HG02798 (cell line): ENCODE results near the gene ZNF77.
"Not testable (repeated sequence)": the region's sequence is repeated elsewhere in the genome, so short reads cannot be mapped to it uniquely, and the experiment has no call there.

Experiments used
- ATAC-seq: cut with Tn5 transposase; IDR thresholded peaks from one replicate; pipeline ENCODE4 v1.9.1; 2021; ENCODE audit warnings: mild to moderate bottlenecking; ENCODE audit not compliant: unreplicated experiment, poor library complexity

Gene ZNF77

DNA sequence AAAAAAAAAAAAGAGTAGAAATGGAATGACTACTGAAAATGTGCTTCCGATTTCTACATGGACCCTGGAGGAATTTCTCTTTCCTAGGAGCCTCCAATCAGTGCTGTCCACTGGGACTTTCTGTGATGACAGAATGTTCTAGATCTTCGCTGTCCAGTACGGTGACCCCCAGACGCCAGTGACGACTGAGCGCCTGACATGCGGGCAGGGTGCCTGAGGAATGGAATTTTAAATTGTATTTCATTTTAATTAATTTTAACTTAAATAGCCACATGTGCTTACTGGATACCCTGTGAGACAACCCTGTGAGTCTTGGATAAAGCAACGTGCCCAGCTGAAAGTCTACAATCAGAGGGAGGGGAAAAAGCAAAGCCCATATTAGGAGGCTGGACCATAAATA lies 28.5 kb upstream of the ZNF77 start:
- no peak for ATAC-seq

DNA sequence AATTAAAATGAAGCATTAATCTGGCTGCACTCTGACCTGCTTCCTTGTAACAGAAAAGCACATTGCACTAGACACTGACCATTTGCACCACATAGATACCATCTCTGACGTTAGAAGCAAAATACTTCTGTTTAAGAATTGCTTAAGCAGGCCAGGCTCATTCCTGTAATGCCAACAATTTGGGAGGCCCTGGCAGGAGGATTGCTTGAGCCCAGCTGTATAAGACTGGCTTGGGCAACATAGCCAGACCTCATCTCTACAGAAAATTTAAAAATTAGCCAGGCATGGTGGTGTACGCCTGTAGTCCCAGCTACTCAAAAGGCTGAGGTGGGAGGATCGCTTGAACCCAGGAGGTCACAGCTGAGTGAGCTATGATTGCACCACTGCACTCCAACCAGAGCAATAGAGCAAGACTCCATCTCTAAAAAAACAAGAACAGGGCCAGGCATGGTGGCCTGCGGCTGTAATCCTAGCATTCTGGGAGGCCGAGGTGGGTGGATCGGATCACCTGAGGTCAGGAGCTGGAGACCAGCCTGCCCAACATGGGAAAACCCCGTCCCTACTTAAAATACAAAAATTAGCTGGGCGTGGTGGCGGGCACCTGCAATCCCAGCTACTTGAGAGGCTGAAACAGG lies 25.5 kb upstream of the ZNF77 start:
- no peak for ATAC-seq

DNA sequence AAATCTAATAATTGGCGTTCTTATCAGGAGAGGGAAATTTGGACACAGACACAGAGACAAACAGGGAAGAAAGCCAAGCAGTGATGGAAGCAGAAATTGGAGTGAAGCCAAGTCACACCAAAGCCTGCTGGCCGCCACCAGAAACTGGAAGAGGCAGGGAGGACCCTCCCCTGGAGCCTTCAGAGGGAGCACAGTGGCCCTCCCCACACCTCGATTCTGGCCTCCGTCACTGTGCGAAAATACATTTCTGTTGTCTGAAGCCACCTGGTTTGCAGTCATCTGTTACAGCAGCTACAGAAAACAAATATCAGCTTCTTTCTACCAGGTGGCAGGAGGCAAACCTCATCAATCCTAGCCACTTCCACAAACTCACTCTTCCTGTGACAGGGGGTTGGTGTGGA lies 24.3 kb upstream of the ZNF77 start:
- ATAC-seq = no peak

DNA sequence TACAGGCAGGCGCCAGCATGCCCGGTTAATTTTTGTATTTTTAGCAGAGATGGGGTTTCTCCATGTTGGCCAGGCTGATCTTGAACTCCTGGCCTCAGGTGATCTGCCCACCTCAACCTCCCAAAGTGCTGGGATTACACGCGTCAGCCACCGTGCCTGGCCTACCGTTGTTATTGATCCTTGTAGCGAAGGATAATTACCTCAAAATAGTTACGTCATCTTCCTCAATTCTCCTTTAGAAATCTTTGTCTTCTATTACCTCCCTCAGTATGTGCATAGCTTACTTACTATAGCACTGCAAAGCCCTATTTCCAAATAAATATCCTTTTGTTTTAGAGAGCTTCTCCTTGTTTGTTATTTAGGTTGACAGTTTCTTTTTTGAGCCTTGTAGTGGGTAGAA lies 23.2 kb upstream of the ZNF77 start:
- no peak for ATAC-seq

DNA sequence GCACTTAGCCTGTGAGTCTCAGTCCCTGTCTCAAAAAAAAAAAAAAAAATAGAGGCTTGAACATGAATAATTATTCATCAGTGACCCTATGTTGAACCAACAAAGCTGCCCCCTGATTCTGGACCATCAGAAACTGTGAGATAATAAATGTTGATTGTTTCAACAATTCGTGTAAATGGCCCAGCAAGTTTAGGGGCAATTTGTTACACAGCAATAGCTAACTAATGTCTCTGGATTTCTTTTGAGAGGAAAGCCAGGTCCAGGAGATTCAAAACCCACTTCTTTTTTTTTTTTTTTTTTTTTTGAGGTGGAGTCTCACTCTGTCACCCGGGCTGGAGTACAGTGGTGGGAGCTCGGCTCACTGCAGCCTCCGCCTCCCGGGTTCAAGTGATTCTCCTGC lies 20.1 kb upstream of the ZNF77 start:
- no peak for ATAC-seq

DNA sequence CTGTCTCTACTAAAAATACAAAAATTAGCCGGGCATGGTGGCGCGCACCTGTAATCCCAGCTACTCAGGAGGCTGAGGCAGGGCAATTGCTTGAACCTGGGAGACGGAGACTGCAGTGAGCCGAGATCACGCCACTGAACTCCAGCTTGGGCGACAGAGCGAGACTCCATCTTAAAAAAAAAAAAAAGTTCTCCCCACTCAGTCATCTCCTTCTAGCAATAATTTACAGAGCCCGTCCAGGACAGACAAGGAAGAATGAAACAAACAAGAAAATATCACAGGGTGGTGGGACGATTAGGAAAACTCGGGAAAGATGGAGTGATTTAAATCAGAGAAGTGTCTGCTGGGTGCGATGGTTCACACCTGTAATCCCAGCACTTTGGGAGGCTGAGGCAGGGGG lies 18.9 kb upstream of the ZNF77 start:
- not testable (repeated sequence) for ATAC-seq

DNA sequence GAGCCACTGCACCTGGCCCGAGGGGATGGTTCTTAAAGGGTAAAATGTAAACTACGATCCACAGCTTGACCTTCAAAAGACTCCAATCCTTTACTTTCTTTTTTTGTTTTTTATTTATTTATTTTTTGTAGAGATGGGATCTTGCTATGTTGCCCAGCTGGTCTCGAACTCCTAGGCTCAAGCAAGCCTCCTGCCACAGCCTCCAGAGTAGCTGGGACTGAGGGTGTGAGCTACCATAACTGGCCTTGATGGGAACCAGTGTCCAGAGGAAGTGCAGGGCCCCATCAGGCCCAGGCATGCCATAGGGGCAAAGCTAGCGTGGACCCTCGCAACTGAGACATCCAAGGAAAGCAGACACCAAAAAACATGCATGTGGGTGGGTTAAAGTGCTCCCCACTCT lies 18.4 kb upstream of the ZNF77 start:
- no peak for ATAC-seq

DNA sequence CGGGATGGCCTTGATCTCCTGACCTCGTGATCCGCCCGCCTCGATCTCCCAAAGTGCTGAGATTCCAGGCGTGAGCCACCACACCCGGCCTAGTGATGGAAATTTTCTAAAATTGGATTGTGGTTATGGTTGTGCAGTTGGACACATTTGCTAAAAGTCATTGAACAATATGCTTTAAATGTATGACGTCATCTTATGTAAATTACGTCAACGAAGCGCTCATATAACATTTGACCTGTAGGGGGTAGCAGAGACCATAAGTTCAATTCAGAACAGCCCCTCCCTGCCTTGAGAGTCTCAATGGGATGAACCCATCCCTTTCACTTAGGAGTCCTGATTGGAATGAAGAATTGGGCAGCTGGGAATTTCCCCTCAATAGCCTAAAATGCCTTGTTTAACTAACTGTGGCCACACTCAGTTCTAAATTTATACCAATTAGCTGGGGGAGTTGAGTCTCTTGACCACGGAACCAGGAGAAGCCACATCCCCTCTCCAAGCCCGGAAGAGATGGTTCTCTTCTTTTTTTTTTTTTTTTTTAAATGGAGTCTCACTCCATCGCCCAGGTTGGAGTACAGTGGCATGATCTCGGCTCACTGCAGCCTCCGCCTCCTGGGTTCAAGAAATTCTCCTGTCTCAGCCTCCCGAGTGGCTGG lies 17.4 kb upstream of the ZNF77 start:
- no peak for ATAC-seq

DNA sequence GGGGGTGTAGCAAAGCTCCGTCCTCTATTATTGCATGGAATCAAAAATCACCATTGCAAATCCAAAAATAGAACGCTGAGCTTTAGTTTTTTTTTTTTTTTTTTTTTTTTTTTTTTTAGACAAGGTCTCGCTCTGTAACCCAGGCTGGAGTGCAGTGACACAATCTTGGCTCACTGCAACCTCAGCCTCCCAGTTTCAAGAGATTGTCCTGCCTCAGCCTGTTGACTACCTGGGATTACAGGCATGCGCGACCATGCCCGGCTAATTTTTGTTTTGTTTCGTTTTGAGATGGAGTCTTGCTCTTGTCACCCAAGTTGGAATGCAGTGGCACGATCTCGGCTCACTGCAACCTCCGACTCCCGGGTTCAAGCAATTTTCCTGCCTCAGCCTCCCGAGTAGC lies 15.3 kb upstream of the ZNF77 start:
- no peak for ATAC-seq

DNA sequence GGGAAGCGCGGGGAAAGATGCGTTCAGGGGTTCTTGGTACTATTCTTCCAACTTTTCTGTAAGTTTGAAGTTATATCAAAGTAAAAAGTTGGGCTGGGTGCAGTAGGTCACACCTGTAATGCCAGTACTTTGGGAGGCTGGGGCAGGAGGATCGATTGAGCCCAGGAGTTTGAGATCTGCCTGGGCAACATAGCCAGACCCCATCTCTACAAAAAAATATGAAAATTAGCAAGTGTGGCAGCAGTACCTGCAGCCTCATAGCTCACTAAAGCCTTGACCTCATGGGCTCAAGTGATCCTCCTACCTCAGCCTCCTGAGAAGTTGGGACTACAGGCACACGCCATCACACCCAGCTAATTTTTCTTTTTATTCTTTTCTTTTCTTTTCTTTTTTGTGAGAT lies 12.4 kb upstream of the ZNF77 start:
- no peak for ATAC-seq

DNA sequence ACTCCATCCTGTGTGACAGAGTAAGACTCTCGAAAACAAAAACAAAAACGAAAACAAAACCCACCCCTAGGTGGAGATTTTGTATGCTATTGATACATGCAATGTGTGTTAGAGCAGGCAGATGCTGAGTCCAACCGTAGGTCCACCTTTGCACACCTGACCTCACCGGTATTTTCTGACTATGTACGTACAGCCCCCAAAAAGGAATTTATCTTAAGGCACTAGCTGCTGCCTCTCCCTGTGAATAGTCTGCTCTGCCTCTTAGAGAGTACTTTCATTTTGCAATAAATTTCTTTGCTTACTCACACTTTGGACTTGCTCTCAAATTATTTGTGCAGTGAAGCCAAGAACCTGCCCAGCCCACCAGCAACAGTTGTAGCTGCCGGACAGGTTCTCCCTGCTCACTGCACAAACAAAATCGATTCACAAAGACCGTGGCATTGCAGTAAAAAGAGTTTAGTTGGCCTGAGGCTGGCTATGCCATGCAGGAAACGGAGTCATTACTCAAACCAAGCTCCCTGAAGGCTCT lies 8.2 kb upstream of the ZNF77 start:
- ATAC-seq = no peak

DNA sequence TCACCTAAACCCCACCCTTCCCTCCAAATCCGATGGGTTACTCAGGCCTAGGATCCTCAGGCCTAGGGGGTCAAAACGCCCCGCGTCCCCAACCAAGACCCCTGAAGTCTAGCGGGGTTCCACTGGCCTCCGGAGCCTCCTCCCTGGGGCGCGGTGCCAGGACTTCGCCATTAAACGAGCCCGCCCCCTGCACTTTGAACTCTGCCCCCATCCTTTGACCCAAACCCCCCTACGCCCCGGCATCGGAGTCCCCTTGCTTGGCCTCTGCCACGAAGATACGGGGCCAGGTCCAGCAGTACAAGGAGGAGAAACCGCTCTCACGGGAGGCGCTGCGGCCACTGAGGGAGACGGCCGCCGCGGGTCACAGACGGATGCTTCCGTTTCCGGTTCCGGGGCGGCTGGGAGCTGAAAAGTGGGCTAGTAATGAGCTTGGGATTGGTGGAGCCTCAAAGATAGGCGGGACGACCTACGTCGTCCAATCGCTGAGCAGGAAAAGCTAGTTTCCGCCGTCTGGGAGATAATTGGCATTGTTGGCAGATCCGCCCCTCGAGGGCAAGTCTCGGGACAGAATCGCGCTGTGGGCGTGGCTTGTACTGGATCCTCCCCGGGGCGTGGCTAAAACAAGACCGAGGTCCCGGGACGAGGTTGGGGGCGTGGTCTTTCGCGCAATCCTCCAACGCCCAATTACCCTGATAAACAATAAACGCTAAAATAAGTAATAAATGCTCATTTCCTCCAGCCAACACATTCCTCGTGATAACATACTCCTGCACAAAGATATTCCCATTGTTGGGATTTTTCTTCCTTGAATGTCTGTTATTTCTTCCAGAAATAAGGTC lies 5.7 kb upstream of the ZNF77 start:
- ATAC-seq = peak; percentile 97

DNA sequence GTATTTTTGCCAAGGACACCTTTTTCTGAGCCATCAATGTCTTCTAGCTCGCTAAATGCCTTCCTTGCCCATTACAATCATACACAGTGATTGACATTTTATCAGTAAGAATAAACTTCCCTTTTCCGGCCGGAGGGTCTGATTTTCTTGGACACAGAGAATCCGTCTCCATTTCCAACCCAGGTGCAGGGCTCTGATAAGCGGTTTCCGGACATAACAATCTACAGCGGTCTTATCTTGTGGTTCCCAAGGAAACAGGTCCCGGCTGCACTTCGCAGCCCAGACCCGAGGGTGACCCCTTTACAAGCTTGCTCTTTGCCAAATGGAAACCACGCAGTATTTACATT lies 5.1 kb upstream of the ZNF77 start:
- ATAC-seq = no peak

DNA sequence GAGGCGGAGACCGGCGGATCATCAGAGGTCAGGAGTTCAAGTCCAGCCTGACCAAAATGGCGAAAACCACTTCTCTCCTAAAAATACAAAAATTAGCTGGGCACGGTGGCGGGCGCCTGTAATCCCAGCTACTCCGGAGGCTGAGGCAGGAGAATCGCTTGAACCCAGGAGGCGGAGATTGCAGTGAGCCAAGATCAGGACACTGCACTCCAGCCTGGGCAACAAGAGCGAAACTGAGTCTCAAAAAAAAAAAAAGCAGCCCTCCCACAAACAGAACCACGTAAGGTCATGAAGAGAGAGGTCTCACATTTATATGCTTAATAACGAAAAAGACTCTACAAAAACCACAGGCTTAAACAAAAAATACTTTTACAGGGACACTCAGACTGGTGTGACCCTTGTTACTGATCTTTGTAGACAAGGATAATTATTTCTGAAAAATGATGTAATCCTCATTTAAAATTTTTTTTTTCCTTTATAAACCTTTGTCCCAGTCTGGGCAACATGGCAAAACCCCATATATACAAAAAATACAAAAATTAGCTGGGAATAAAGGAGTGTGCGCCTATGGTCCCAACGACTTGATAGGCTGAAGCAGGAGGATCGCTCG lies 909 bp upstream of the ZNF77 start:
- no peak for ATAC-seq

DNA sequence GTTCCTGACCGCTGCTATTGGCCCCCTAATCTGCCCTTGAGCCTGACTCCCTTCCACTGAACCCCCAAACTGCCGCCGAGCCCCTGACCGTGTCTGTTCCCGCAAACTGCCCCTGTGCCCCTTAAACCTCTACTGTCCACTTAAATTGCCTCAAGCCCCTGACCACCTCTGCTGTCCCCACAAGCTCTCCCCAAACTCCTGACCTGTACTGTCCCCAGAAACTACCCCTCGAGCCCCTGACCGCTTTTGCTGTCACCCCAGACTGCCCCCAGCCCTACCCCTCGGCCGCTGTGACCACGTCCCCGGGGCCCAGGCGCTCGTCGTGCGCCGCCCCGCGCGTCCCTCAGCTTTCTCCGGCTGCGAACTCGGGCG lies 382 bp downstream of the ZNF77 start:
- ATAC-seq = no peak

DNA sequence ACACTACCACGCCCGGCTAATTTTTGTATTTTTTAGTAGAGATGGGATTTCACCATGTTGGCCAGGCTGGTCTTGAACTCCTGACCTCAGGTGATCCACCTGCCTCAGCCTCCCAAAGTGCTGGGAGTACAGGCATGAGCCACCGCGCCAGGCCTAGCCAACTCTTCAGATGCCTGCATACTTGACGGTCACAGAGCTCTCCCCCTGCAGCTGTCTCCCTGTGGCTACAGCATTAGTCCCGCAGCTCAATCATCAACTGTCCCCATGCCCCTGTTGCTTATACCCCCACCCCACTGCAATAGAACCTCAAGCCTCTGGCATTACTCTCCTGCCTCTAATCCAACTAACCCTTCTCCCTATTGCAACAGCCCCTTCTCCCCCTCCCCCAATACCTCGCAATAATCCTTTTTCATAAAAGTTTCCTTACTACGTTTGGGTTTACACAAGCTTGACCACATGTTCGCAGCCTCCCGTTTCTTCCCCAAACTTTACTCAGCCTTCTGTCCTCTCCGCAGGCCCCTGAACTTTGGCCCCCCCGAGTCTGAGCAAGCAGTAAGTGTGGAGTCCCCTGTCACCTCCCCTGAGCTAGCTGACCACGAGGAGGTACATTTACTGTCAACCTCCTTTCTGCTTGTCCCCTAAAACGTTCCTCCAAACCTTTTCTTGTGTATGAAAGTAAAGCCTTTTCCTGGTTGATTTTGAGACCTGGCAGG lies 1.7 kb downstream of the ZNF77 start:
- ATAC-seq = no peak

DNA sequence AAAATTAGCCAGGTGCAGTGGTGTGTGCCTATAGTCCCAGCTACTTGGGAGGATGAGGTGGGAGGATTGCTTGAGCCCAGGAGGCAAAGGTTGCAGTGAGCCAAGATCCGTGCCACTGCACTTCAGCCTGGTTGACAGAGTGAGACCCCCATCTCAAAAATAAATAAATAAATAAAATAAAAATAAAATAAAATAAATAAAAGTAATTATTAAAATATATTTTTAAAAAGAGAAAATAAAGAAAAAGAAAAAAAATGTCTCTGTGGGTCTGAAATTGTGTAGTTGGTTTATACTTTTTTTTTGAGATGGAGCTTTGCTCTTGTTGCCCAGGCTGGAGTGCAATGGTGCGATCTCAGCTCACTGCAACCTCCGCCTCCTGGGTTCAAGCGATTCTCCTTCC lies 8.9 kb downstream of the ZNF77 start:
- not testable (repeated sequence) for ATAC-seq

DNA sequence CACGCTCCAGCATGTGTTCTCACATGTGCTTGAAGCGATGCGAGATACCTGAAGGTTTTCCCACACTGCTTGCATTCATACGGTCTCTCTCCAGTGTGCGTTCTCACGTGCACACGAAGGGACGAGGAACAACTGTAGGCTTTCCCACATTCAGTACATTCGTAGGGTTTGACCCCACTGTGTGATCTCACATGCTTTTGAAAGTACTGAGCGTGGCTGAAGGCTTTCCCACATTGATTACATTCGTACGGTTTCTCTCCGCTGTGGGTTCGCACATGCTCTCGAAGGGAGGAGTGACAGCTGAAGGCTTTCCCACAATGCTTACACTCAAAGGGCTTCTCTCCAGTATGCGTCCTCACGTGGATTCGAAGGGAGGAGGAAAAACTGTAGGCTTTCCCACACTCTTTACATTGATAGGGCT lies 11.3 kb downstream of the ZNF77 start:
- ATAC-seq = no peak

DNA sequence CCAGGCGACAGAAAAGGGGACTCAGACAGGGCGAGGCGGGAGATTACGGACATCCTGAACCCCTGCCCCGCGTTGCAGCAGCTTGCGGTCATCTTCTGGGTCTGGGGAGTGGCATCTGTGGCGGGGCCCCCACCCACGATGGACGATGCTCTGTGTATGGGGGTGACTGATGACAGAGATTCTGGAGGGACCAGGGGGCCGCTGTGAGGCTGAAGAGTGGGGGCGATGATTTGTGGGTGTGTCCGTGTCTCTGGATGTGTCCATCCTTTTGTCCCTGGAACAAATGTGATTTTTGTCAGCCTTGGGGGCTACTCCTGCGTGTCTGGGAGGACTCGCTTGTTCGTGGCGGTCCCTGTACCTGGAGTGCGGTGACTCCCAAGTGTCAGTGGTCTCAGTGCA lies 17.7 kb downstream of the ZNF77 start:
- ATAC-seq = no peak

DNA sequence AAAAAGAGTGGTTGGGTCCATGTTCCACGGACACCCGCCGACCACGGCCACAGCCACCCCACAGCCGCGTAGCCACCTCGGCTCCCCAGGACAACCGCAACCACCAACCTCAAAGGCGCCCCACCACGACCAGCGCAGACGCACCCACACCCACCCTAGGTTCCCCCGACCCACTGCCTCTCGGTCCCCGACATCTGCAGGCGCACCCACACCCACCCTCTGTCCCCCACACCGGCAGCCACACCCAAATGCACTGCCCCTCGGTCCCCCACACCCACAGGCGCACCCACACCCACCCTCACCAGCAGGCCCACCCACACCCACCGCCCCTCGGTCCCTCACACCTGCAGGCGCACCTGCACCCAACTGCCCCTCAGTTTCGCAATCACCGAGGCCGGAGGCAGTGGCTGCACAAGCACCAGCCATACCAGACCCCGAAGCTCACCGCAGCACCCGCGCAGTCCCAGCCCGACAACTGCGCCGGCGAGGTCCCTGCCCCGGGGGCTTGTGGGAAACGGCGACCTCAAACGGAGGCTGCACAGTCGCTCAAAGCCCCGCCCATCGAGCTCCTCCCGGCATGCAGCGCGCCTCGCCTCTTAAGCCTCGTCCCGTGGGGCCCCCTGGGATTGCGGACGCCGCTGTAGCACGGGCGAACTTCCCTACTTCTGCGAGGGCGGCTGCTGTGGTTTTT lies 18.3 kb downstream of the ZNF77 start:
- ATAC-seq = no peak
